ENCODE results near the gene TMC3. TPM values are rescaled to one million over a fixed set of nuclear protein-coding genes. Genes with fewer than 3 reads are reported as not detected.

The TMC3 gene
- total RNA-seq, 4 donors from 2014 or later = 0.17 to 0.99 (median 0.47) TPM

DNA sequence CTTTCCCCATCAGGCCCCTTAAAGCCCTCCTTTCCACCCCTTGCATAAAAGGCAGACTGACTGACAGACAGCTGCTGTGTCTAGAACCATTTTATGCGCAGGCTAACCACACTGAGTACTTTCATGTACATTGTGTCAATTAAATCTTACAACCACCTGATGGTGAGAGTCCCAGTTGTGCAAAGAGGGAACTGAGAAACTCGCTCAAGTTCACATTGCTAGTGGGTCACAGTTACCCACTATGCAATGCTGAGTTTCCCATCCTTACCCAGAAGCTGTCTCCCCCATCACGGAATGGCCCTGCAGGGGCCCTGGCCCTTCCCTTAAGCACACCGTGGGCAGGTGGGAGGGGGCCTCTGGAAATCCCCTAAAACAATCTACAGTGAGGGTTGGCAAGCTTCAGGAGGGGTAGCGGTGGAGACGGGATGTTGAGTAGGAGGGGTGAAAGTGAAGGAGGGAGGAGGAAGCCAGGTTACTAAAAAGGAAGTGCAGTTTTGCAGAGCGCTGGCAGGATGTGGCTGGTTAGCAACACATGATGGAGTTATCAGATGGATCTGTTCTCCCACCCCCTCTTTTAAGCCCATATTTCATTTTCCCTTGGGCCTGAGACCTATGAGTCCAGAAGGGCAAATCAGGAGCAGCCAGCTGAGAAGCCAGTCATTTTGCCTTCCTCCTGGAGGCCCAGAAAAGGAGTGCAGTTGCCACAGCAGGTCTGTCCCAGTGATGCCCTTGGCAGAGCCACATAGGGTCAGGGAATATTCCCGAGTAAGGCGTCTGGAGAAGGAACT lies 80.1 kb downstream of the TMC3 start:
- intact Hi-C loops (cut with DNase I) = no loop called here
- Histone ChIP-seq H3K27me3 (peaks cover 0 to 4% (median 0%) of the 10 kb centered on the region in 4 donors), H3K4me1 (peaks cover 14 to 49% (median 22%) of the 10 kb centered on the region in 4 donors), H3K4me3 (no peak overlapping the region), H3K9me3 (no peaks in the 10 kb centered on the region), H3K27ac (replicated peaks in 1 of 4) (no peak overlapping the region), H3K36me3 (peaks cover 0 to 25% (median 2%) of the 10 kb centered on the region in 4 donors)
- TF ChIP-seq EP300 (IDR thresholded peaks at IDR 0.05) (no peak), POLR2A (IDR thresholded peaks at IDR 0.05; ENCODE audit: low read depth) (no peak)
- DNase-seq (ENCODE audit: extremely low spot score) = no peak
- 65% methylated on average over 7 of the region's 9 CpGs for WGBS

DNA sequence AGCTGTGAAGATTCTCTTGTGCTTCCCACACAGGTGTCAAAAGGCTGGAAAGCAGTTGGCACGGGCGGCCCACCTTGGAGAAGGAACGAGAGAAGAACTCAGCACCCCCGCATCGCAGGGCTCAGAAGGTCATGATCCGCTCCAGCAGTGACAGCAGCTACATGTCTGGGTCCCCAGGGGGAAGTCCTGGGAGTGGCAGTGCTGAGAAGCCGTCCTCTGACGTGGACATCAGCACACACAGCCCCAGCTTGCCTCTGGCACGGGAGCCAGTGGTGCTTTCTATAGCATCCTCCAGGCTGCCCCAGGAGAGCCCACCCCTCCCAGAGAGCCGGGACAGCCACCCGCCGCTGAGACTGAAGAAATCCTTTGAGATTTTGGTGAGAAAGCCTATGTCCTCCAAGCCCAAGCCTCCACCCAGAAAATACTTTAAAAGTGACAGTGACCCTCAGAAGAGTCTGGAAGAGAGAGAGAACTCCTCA lies 81.5 kb downstream of the TMC3 start:
- DNase-seq (ENCODE audit: extremely low spot score) = no peak
- H3K36me3 ChIP-seq = peaks cover 0 to 31% (median 0%) of the 10 kb centered on the region in 4 donors
- intact Hi-C loops (cut with DNase I) = no loop called here
- no peak overlapping the region for H3K27ac ChIP-seq (replicated peaks in 1 of 4)
- 84% methylated on average over 12 of the region's 12 CpGs for WGBS
- H3K9me3 ChIP-seq = no peaks in the 10 kb centered on the region
- H3K27me3 ChIP-seq = peaks cover 0 to 4% (median 0%) of the 10 kb centered on the region in 4 donors
- TF ChIP-seq POLR2AphosphoS5 (IDR thresholded peaks at IDR 0.05) (no peak), POLR2A (IDR thresholded peaks at IDR 0.05; ENCODE audit: low read depth) (no peak), EP300 (IDR thresholded peaks at IDR 0.05) (no peak)
- TF ChIP-seq, protein P1, sequence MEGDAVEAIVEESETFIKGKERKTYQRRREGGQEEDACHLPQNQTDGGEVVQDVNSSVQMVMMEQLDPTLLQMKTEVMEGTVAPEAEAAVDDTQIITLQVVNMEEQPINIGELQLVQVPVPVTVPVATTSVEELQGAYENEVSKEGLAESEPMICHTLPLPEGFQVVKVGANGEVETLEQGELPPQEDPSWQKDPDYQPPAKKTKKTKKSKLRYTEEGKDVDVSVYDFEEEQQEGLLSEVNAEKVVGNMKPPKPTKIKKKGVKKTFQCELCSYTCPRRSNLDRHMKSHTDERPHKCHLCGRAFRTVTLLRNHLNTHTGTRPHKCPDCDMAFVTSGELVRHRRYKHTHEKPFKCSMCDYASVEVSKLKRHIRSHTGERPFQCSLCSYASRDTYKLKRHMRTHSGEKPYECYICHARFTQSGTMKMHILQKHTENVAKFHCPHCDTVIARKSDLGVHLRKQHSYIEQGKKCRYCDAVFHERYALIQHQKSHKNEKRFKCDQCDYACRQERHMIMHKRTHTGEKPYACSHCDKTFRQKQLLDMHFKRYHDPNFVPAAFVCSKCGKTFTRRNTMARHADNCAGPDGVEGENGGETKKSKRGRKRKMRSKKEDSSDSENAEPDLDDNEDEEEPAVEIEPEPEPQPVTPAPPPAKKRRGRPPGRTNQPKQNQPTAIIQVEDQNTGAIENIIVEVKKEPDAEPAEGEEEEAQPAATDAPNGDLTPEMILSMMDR (IDR thresholded peaks at IDR 0.05) = no peak
- no peak overlapping the region for H3K4me3 ChIP-seq
- H3K4me1 ChIP-seq = peaks cover 14 to 42% (median 19%) of the 10 kb centered on the region in 4 donors

DNA sequence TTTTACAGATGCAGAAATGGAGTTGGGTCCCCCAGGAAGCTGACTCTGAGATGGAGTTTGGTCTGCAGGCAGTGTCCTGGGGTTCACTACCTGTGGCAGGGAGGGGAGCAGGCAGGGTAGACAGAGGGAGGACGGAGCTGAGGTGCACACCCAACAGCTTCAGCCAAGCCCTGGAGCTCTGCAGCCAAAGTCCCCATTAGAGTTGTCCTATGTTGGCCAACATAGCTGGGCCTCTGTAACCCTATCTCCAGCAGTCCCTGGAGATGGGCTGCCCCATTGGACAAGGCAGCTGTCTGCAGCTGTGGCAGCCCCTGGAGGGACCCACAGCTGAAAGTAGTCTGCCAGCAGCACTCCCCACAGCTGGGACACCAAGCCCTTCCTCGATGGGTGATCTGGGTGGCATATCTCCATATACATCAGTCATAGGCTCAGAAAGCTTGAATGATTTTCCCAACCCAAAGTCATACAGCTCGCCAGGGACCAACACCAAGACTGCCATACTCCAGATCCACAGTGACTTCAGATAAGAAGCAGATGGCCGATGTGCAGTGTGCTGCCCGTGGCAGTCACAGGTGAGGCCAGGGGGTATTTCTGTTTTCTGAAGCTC lies 82.0 kb downstream of the TMC3 start:
- no peak for DNase-seq (ENCODE audit: extremely low spot score)
- Histone ChIP-seq H3K9me3 (no peaks in the 10 kb centered on the region), H3K27me3 (peaks cover 0 to 4% (median 0%) of the 10 kb centered on the region in 4 donors), H3K27ac (replicated peaks in 1 of 4) (no peak overlapping the region), H3K4me3 (no peak overlapping the region), H3K36me3 (peaks cover 0 to 35% (median 0%) of the 10 kb centered on the region in 4 donors), H3K4me1 (peaks cover 12 to 36% (median 14%) of the 10 kb centered on the region in 4 donors)
- TF ChIP-seq POLR2A (IDR thresholded peaks at IDR 0.05; ENCODE audit: low read depth) (no peak), POLR2AphosphoS5 (IDR thresholded peaks at IDR 0.05) (no peak), EP300 (IDR thresholded peaks at IDR 0.05) (no peak)
- TF ChIP-seq, protein P1 (IDR thresholded peaks at IDR 0.05) = no peak
- intact Hi-C loops (cut with DNase I) = no loop called here
- WGBS = 90% methylated on average over 3 of the region's 5 CpGs

DNA sequence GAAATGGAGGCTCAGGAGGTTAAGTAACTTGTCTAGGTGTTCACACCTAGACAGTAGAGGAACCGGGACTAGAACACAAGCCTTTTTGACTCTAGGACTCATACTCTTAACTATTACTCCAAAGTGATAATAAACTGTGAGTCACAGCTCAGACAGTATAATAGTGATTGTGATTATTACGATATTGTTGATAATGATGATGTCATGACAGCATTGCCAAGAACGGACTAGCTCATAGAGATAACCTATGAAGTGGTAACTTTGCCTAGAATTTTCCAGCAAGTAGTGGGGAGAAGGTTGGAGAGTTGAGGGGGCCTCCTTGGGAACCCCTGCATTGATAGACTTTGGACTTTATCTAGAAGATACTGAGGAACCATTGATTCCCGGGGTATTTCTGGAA lies 84.1 kb downstream of the TMC3 start:
- WGBS = 84% methylated on average over 4 of the region's 4 CpGs
- Histone ChIP-seq H3K27ac (replicated peaks in 1 of 4) (no peak overlapping the region), H3K4me3 (no peak overlapping the region), H3K27me3 (no peaks in the 10 kb centered on the region), H3K9me3 (no peaks in the 10 kb centered on the region), H3K4me1 (peaks cover 0 to 16% (median 5%) of the 10 kb centered on the region in 4 donors), H3K36me3 (peaks cover 0 to 44% (median 3%) of the 10 kb centered on the region in 4 donors)
- TF ChIP-seq EP300 (IDR thresholded peaks at IDR 0.05) (no peak), POLR2AphosphoS5 (IDR thresholded peaks at IDR 0.05) (no peak)
- TF ChIP-seq, protein P1 (IDR thresholded peaks at IDR 0.05) = no peak
- DNase-seq (ENCODE audit: extremely low spot score) = no peak
- intact Hi-C loops (cut with DNase I) = no loop called here

DNA sequence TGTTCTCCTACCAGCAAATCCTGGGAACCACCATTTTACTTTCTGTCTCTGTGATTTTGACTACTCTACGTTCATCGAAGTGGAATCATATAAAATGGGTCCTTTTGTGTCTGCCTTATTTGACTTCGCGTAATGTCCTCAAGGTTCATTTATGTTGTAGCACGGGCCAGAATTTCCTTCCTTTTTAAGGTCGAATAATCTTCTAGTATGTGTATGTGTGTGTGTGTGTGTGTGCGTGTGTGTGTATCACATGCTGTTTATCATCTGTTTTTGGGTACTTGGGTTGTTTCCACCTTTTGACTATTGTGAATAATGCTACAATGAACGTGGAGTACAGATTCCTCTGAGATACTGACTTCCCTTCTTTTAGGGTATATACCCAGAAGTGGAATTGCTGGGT lies 85.4 kb downstream of the TMC3 start:
- no peak overlapping the region for H3K27ac ChIP-seq (replicated peaks in 1 of 4)
- peaks cover 0 to 38% (median 3%) of the 10 kb centered on the region in 4 donors for H3K36me3 ChIP-seq
- intact Hi-C loops (cut with DNase I) = no loop called here
- peaks cover 0 to 3% (median 0%) of the 10 kb centered on the region in 4 donors for H3K4me1 ChIP-seq
- no peak for TF ChIP-seq POLR2A (IDR thresholded peaks at IDR 0.05; ENCODE audit: low read depth)
- TF ChIP-seq, protein P1 (IDR thresholded peaks at IDR 0.05) = no peak
- 87% methylated on average over 8 of the region's 8 CpGs for WGBS
- no peaks in the 10 kb centered on the region for H3K9me3 ChIP-seq
- no peak overlapping the region for H3K4me3 ChIP-seq
- H3K27me3 ChIP-seq = no peaks in the 10 kb centered on the region
- DNase-seq (ENCODE audit: extremely low spot score) = no peak

Data from esophagus muscularis mucosa (tissue), 4 donors.